HL-60 (cell line): ENCODE data around the gene GAS2L2.
"Not testable (repeated sequence)": the region's sequence is repeated elsewhere in the genome, so short reads cannot be mapped to it uniquely, and the experiment has no call there.

ENCODE experiments used
- DNase-seq, 2 experiments: peaks; one replicate each; pipeline ENCODE4 v3.0.0-alpha.2; 2010 to 2020; ENCODE audit warnings: low read depth in 1 of 2, low spot score in 1 of 2
- H3K27ac ChIP-seq: fragments of 250-450 bp; sonication (Bioruptor Pico); replicated peaks from 2 replicates; pipeline ENCODE4 v1.5.1; 2020; ENCODE audit warnings: mild to moderate bottlenecking, moderate library complexity
- H3K27me3 ChIP-seq: fragments of 250-450 bp; sonication (Bioruptor Pico); 2 replicates; pipeline ENCODE4 v1.5.1; 2021; ENCODE audit warnings: mild to moderate bottlenecking, moderate library complexity; ENCODE audit not compliant: insufficient read depth, poor library complexity, severe bottlenecking
- H3K4me3 ChIP-seq: replicated peaks from 2 replicates; pipeline ENCODE4 v1.5.1; 2011; ENCODE audit warnings: mild to moderate bottlenecking, control low read depth, low read length; ENCODE audit not compliant: insufficient read depth
- GABPA ChIP-seq: IDR thresholded peaks from 2 replicates; pipeline ENCODE4 v1.6.1; 2012; ENCODE audit warnings: low read depth
- POLR2AphosphoS5 ChIP-seq: IDR thresholded peaks from 2 replicates; pipeline ENCODE4 v1.6.1; 2012; ENCODE audit warnings: low read depth
- REST ChIP-seq: IDR thresholded peaks from 2 replicates; pipeline ENCODE4 v1.6.1; 2012; ENCODE audit warnings: low read depth; ENCODE audit not compliant: insufficient replicate concordance
- SPI1 ChIP-seq: IDR thresholded peaks from 2 replicates; pipeline ENCODE4 v1.6.1; 2012; ENCODE audit warnings: low read depth, mild to moderate bottlenecking, borderline replicate concordance
- TF ChIP-seq, protein P1 (sequence below): IDR thresholded peaks from one replicate; pipeline ENCODE4 v1.5.1; 2011; ENCODE audit warnings: low read length, control low read depth, inconsistent platforms; ENCODE audit not compliant: insufficient read depth

The GAS2L2 gene

DNA sequence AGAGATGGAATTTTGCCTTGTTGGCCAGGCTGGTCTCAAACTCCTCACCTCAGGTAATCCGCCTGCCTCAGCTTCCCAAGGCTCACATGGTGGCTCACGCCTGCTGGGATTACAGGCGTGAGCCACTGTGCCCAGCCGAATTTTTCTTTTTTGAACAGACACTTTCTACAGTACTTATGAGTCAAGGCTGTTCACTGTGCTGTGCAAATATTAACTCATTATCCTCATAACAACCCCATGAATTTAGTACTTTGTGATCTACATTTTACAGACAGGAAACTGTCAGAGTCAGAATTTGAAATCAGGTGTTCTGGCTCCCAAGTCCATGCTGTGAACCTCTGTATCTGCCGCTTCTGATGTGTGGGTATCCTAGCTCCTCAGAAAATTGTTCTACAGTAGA is 47.3 kb downstream of the GAS2L2 start:
- no peak overlapping the region for H3K4me3 ChIP-seq
- no peak for DNase-seq
- no peak for TF ChIP-seq REST
- TF ChIP-seq, protein P1, sequence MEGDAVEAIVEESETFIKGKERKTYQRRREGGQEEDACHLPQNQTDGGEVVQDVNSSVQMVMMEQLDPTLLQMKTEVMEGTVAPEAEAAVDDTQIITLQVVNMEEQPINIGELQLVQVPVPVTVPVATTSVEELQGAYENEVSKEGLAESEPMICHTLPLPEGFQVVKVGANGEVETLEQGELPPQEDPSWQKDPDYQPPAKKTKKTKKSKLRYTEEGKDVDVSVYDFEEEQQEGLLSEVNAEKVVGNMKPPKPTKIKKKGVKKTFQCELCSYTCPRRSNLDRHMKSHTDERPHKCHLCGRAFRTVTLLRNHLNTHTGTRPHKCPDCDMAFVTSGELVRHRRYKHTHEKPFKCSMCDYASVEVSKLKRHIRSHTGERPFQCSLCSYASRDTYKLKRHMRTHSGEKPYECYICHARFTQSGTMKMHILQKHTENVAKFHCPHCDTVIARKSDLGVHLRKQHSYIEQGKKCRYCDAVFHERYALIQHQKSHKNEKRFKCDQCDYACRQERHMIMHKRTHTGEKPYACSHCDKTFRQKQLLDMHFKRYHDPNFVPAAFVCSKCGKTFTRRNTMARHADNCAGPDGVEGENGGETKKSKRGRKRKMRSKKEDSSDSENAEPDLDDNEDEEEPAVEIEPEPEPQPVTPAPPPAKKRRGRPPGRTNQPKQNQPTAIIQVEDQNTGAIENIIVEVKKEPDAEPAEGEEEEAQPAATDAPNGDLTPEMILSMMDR, result no peak
- no peak for TF ChIP-seq GABPA
- TF ChIP-seq POLR2AphosphoS5, result no peak
- TF ChIP-seq SPI1, result no peak
- no peak overlapping the region for H3K27ac ChIP-seq
- no peaks in the 10 kb centered on the region for H3K27me3 ChIP-seq

GRCh38 chr17:35705230-35705629 is 47.8 kb downstream of the GAS2L2 start:
- DNase-seq, result no peak
- Histone ChIP-seq H3K27me3 (no peaks in the 10 kb centered on the region), H3K27ac (no peak overlapping the region), H3K4me3 (no peak overlapping the region)
- TF ChIP-seq SPI1 (no peak), GABPA (no peak), POLR2AphosphoS5 (no peak), REST (no peak)
- TF ChIP-seq, protein P1, result no peak

DNA sequence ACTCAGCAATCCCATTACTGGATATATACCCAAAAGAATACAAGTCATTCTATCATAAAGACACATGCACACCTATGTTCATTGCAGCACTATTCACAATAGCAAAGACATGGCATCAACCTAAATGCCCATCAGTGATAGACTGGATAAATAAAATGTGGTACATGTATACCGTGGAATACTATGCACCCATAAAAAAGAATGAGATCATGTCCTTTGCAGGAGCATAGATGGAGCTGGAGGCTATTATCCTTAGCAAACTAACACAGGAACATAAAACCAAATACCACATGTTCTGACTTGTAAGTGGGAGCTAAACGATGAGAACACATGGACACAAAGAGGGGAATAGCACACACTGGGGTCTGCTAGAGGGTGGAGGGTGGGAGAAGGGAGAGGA is 49.7 kb downstream of the GAS2L2 start:
- DNase-seq, H3K27me3 ChIP-seq, H3K27ac ChIP-seq, H3K4me3 ChIP-seq: not testable (repeated sequence)

DNA sequence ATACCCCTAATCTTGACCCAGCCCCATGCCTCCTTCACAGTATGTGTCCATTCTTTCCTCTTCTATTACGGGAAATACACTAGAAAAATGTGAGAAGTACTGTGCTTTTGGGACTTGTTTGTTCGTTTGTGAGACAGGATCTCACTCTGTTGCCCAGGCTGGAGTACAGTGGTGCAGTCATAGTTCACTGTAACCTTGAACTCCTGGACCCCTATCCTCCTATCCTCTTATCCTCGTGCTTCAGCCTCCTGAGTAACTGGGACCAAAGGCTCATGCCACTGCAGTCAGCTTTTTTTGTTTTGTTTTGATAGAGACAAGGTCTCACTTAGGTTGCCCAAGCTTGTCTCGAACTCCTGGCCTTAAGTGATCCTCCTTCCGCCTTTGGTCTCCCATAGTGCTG is 51.5 kb downstream of the GAS2L2 start:
- H3K27me3 ChIP-seq, result no peaks in the 10 kb centered on the region
- no peak for DNase-seq
- TF ChIP-seq, protein P1, result no peak
- TF ChIP-seq REST, result no peak
- TF ChIP-seq POLR2AphosphoS5, result no peak
- no peak for TF ChIP-seq SPI1
- TF ChIP-seq GABPA, result no peak
- H3K4me3 ChIP-seq, result no peak overlapping the region
- H3K27ac ChIP-seq, result no peak overlapping the region
